Measurements from ENCODE around the gene FEM1A. TPM values are rescaled to one million over a fixed set of nuclear protein-coding genes. Genes with fewer than 3 reads are reported as not detected.
A peak's percentile ranks its signal among the peaks of the same experiment; 100 is the strongest.
"Not testable (repeated sequence)": the region's sequence is repeated elsewhere in the genome, so short reads cannot be mapped to it uniquely, and the experiment has no call there.

Gene FEM1A, protein sequence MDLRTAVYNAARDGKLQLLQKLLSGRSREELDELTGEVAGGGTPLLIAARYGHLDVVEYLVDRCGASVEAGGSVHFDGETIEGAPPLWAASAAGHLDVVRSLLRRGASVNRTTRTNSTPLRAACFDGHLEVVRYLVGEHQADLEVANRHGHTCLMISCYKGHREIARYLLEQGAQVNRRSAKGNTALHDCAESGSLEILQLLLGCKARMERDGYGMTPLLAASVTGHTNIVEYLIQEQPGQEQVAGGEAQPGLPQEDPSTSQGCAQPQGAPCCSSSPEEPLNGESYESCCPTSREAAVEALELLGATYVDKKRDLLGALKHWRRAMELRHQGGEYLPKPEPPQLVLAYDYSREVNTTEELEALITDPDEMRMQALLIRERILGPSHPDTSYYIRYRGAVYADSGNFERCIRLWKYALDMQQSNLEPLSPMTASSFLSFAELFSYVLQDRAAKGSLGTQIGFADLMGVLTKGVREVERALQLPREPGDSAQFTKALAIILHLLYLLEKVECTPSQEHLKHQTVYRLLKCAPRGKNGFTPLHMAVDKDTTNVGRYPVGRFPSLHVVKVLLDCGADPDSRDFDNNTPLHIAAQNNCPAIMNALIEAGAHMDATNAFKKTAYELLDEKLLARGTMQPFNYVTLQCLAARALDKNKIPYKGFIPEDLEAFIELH
- total RNA-seq (2014; rRNA removed; shearing (Covaris generic)), result 21.5 and 26.6 TPM in 2 replicates

DNA sequence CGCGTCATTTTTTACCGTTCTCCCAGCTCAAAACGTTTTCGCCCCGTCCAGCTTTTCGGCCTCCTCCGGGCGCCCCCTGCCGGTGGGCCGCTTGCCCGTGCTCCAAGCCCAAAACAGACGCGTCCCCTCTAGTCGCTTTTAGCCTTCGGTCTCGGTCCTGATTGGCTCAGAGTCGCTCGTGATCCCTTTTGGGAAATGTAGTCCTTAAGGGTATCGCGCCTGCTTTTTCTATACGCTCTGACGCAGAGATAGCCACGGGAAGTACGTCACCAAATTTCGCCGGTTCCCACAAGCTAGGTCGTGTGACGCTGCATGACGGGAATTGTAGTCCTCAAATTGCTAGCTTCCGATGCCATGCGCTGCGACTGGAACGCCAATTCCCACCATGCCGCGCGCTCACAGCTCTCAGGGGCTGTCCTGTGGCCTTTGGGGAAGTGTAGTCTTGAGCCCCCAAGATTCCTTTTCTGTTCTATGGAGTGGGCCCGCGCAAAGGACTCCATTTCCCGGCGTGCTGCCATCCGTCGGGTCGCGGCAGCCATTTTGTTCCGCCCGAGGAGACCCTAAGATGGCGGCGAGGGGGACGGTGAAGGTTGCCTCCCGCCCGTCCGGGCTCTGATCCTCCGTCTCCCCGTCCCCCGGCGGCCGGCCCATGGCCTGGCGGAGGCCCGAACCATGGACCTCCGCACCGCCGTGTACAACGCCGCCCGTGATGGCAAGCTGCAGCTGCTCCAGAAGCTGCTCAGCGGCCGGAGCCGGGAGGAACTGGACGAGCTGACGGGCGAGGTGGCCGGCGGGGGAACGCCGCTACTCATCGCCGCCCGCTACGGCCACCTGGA, at the start of gene FEM1A:
FEM1A (plus strand) TSS at position 552 of the 836 bp plus-strand sequence; CDS start at position 673, 121 bp downstream.
- DNase-seq (ENCODE audit: low spot score), result peak; percentile 100
- in situ Hi-C loops (cut with HindIII; ENCODE audit: low sequenced_read_pairs), result no loop called here

DNA sequence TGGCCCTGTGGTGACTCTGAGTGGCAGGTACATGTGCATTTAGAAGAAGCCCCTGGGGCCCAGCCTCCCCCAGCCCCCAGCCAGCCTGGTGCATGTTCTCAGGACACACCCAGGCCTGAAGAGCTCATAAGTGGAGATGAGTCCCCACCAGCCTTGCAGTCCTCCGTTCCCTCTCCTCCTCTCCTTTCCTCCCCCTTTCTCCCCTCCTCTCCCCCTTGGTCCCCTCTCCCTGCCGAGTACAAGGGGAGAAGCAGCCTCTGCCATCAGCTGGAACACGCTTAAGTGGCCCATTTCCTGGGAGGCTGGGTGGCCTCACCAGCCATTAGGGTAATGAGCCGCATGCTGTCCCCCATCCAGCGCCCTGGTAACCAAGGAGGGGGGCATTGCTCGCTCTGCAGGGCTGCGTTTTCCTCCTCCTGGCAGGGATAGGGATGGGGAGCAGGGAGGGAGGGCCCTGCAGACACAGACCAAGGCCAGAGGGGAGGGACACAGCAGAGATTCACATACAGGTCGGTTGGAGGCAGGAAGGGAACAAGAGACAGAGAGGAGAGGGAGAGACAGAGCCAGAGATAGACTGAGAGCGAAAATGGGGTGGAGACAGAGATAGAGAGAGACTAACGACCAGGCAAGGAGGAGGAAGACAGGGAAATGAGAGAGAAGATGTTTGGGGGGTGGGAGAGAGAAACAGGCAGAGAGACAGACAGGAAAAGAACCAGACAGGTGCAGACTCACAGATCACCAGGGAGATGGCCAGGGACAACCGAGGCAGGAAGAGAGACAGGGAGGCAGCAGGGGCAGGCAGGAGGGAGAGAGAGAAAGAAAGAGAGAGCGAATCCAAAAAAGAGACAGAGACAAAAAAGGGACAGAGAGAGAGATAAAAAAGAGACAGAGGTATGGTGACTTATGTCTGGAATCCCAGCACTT, 48.5 kb upstream of the FEM1A start:
- in situ Hi-C loops (cut with HindIII; ENCODE audit: low sequenced_read_pairs), result no loop called here
- no peak for DNase-seq (ENCODE audit: low spot score)

DNA sequence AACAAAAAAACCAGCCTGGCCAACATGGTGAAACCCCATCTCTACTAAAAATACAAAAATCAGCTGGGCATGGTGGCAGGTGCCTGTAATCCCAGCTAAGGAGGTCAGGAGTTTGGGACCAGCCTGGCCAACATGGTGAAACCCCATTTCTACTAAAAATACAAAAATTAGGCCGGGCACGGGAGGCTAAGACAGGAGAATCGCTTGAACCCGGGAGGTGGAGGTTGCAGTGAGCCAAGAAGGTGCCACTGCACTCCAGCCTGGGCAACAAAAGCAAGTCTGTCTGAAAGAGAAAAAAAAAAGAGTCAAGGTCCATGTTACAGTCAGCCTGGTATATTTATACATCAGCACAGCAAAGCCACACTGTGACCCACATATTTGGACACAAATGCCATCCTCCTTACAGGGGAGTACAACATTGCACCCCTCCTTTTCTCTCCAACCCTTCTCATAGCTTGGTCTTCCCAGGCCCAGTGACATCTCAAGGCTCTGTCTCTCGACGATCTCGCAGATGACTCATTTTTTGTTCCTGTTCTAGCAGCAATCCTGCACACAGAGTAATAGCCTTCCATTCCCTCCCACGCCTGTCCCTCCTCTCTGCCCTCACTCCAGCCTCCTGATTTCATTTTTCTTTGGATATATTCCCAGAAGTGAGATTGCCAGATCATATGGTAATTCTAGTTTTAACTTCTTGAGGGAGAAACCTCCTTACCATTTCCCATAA, 46.9 kb upstream of the FEM1A start:
- in situ Hi-C loops (cut with HindIII; ENCODE audit: low sequenced_read_pairs), result no loop called here
- DNase-seq (ENCODE audit: low spot score), result peak; percentile 75

DNA sequence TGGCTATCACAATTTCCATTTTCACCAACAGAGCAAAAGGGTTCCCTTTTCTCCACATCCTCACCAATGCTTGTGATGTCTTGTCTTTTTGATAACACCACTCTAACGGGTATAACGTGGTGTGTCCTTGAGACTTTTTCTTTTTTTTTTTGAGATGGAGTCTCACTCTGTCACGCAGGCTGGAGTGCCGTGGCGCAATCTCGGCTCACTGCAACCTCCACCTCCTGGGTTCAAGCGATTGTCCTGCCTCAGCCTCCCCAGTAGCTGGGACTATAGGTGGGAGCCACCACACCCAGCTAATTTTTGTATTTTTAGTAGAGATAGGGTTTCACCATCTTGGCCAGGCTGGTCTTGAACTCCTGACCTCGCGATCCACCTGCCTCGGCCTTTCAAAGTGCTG, 46.4 kb upstream of the FEM1A start:
- in situ Hi-C loops (cut with HindIII; ENCODE audit: low sequenced_read_pairs); DNase-seq (ENCODE audit: low spot score): not testable (repeated sequence)

GRCh38 chr19:4745986-4746385, 45.5 kb upstream of the FEM1A start:
- in situ Hi-C loops (cut with HindIII; ENCODE audit: low sequenced_read_pairs), result no loop called here
- no peak for DNase-seq (ENCODE audit: low spot score)

DNA sequence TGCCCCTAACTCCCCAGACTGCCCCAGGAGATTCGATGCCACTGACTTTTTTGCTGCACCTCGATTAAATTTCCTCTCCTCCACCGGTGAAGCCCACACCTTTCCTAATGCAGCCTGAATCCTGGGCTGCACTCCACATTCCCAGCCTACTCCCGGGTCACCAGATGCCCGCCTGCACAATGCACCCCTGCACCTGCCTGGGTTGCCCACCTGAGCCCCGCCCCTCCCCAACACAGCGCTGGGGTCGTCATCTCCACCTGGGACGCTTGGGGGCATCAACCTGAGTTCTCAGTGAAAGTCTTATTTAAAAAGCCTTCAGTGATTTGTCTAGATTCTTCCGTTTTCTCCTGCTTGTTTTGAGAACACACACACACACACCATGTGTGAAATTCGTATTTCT, 43.3 kb upstream of the FEM1A start:
- in situ Hi-C loops (cut with HindIII; ENCODE audit: low sequenced_read_pairs), result no loop called here
- DNase-seq (ENCODE audit: low spot score), result no peak

DNA sequence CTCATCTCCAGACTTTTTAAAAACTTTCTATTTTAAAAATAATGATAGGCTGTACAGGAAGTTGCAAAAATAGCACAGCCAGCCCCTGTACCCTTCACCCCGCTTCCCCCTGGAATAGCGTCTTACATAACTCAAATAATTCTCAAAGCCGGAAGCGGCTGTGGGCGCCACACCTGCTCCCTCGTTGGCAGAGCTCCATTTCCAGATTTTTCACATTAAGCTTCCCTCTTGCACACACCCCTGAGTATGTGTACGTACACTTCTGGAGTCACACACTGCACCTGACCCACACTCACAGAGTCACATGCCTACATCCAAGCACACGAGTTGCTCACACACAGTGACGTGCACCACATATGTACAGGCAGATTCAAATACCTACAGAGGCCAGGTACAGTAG, 42.9 kb upstream of the FEM1A start:
- no peak for DNase-seq (ENCODE audit: low spot score)
- in situ Hi-C loops (cut with HindIII; ENCODE audit: low sequenced_read_pairs), result no loop called here

DNA sequence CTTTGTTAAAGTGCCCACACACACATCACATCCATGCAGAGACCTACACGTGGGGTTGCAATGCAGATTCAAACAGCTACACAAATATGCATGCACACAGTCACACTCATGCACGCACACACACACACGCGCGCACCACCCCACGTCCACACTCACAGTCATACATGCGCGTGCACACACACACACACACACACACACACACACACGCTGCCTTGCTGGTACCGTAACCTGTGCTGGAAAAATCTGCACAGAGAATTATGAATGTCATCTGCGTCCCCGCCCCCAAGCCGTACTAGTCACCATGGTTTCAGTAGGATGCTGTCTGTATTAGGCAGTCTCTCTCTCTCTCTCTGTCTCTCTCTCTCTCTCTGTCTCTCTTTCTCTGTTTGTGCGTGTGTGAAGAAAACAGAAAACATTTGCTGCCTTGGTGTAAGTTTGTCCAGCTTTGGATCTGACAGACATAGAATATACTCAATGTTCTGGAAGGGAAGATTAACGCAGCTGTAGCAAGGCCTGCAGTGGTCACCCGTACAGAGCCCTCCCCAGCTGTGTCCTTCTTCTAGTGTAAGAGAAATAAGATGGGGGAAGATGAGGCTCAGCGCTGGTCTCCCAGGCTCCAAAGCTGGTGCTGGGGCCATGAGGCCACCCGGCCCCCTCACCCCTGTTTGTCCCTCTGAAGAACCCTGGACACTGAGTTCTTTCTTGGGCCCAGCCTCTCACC, 41.5 kb upstream of the FEM1A start:
- DNase-seq (ENCODE audit: low spot score), result no peak
- in situ Hi-C loops (cut with HindIII; ENCODE audit: low sequenced_read_pairs), result no loop called here

GRCh38 chr19:4754248-4754647, 37.3 kb upstream of the FEM1A start:
- DNase-seq (ENCODE audit: low spot score), result no peak
- in situ Hi-C loops (cut with HindIII; ENCODE audit: low sequenced_read_pairs), result no loop called here

GRCh38 chr19:4755459-4755858, 36.1 kb upstream of the FEM1A start:
- in situ Hi-C loops (cut with HindIII; ENCODE audit: low sequenced_read_pairs), result no loop called here
- DNase-seq (ENCODE audit: low spot score), result no peak

- in situ Hi-C loops (cut with HindIII; ENCODE audit: low sequenced_read_pairs), result no loop called here
Observed at GRCh38 chr19:4758082-4758481, 33.5 kb upstream of the FEM1A start.

DNA sequence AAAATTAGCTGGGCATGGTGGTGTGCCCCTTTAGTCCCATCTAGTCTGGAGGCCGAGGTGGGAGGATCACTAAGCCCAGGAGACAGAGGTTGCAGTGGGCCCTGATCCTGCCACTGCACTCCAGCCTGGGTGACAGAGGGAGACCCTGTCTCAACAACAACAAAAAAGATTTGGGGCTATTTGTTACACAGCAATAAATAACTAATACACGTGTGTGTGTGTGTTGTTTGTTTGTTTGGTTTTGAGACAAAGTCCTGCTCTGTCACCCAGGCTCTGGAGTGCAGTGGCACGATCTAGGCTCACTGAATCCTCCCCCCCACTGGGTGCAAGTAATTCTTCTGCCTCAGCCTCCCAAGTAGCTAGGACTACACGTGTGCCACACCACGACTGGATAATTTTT, 32.9 kb upstream of the FEM1A start:
- DNase-seq (ENCODE audit: low spot score), result no peak
- in situ Hi-C loops (cut with HindIII; ENCODE audit: low sequenced_read_pairs), result no loop called here

More at GRCh38 chr19:4758082-4758481, 33.5 kb upstream of the FEM1A start:
- DNase-seq (ENCODE audit: low spot score), result no peak

- in situ Hi-C loops (cut with HindIII; ENCODE audit: low sequenced_read_pairs), result no loop called here
- peak; percentile 93 for DNase-seq (ENCODE audit: low spot score)
Observed at GRCh38 chr19:4759388-4760284, 31.9 kb upstream of the FEM1A start.

- in situ Hi-C loops (cut with HindIII; ENCODE audit: low sequenced_read_pairs), result no loop called here
- no peak for DNase-seq (ENCODE audit: low spot score)
Observed at GRCh38 chr19:4760285-4760650, 31.3 kb upstream of the FEM1A start.

GRCh38 chr19:4763021-4763420, 28.5 kb upstream of the FEM1A start:
- in situ Hi-C loops (cut with HindIII; ENCODE audit: low sequenced_read_pairs), result no loop called here
- DNase-seq (ENCODE audit: low spot score), result no peak

GRCh38 chr19:4764393-4764660, 27.2 kb upstream of the FEM1A start:
- no peak for DNase-seq (ENCODE audit: low spot score)
- in situ Hi-C loops (cut with HindIII; ENCODE audit: low sequenced_read_pairs), result no loop called here

Measured in G401 (cell line).